HepG2 (cell line): ENCODE results near the gene INTS6L. TPM values are rescaled to one million over a fixed set of nuclear protein-coding genes. Genes with fewer than 3 reads are reported as not detected.

Source experiments
- ATAC-seq: fragments of 200-7000 bp; cut with Tn5 transposase; 3 replicates; pipeline ENCODE4 v1.9.1; 2020; ENCODE audit warnings: mild to moderate bottlenecking, moderate library complexity
- BruUV-seq: library from RNA; stranded (reverse); fragments of 400-500 nt; replicated peaks from 2 replicates; lab custom pipeline; 2021; lab: Mats Ljungman, UMichigan
- CTCF ChIA-PET: fragments of 300-600 bp; formaldehyde crosslinking; extraction: SDS; loops from one replicate; lab custom pipeline; 2021; ENCODE audit warnings: low total read pairs, inconsistent platforms, low intra/inter-chr PET ratio; lab: Yijun Ruan, JAX
- POLR2A ChIA-PET: fragments of 350-600 bp; sonication (Branson Sonifier 250); formaldehyde crosslinking; loops from one replicate; lab custom pipeline; 2020; ENCODE audit warnings: antibody characterized with exemption, inconsistent platforms; lab: Yijun Ruan, JAX
- DNase-seq: peaks from one replicate; pipeline ENCODE4 v3.0.0-alpha.2; 2015; ENCODE audit warnings: low spot score
- FAIRE-seq: peaks from 3 replicates; lab custom pipeline; 2011; peaks lifted over from hg19 to GRCh38; lab: Jason Lieb, UNC
- H2AFZ ChIP-seq: one replicate; pipeline ENCODE4 v1.6.1; 2011; ENCODE audit warnings: low read length, inconsistent platforms
- H3K27ac ChIP-seq: fragments of 300-600 bp; 3 replicates; pipeline ENCODE4 v1.8.0; 2011; ENCODE audit warnings: mixed run types, mild to moderate bottlenecking, mixed read lengths, low read length, inconsistent platforms; ENCODE audit not compliant: insufficient read depth; ENCODE audit errors: extremely low read length
- H3K27me3 ChIP-seq, 2 experiments: fragments of 200-600 bp in 1 of 2; 2 replicates in 1 of 2; 3 replicates in 1 of 2; pipeline versions ENCODE4 v1.6.0 to v1.8.0; 2011; ENCODE audit warnings: low read length in 2 of 2, mild to moderate bottlenecking in 2 of 2, moderate library complexity in 2 of 2, inconsistent platforms in 1 of 2; ENCODE audit not compliant: insufficient read depth in 2 of 2, control insufficient read depth in 1 of 2
- H3K36me3 ChIP-seq, 2 experiments: fragments of 200-600 bp in 1 of 2; replicated peaks in 1 of 2; 2 replicates in 1 of 2; 3 replicates in 1 of 2; pipeline versions ENCODE4 v1.5.1 to v1.8.0; 2011; ENCODE audit warnings: low read length in 2 of 2, inconsistent platforms in 1 of 2; ENCODE audit not compliant: insufficient read depth in 2 of 2, control insufficient read depth in 1 of 2
- H3K4me1 ChIP-seq: 2 replicates; pipeline ENCODE4 v1.5.1; 2012; ENCODE audit warnings: low read length, inconsistent platforms; ENCODE audit not compliant: insufficient read depth
- H3K4me2 ChIP-seq: 2 replicates; pipeline ENCODE4 v1.6.0; 2011; ENCODE audit warnings: low read depth, low read length, inconsistent platforms
- H3K4me3 ChIP-seq, 3 experiments: fragments of 200-600 bp in 1 of 3; sonication (generic), shearing (Covaris generic) in 1 of 3; replicated peaks in 1 of 3; 2 replicates each; pipeline ENCODE4 v1.5.1; 2011 to 2016; ENCODE audit warnings: low read length in 3 of 3, inconsistent platforms in 2 of 3, low read depth in 2 of 3, mild to moderate bottlenecking in 2 of 3, control low read depth in 1 of 3, mixed read lengths in 1 of 3; ENCODE audit not compliant: insufficient read depth in 1 of 3
- H3K79me2 ChIP-seq: one replicate; pipeline ENCODE4 v1.6.1; 2011; ENCODE audit warnings: low read length, inconsistent platforms; ENCODE audit not compliant: insufficient read depth
- H3K9ac ChIP-seq: 2 replicates; pipeline ENCODE4 v1.6.0; 2011; ENCODE audit warnings: mild to moderate bottlenecking, low read depth, low read length, inconsistent platforms; ENCODE audit not compliant: insufficient read depth
- H3K9me3 ChIP-seq: 2 replicates; pipeline ENCODE4 v1.5.1; 2012; ENCODE audit warnings: mild to moderate bottlenecking, low read length
- H4K20me1 ChIP-seq: 2 replicates; pipeline ENCODE4 v1.6.0; 2011; ENCODE audit warnings: inconsistent platforms, mild to moderate bottlenecking, low read length, moderate library complexity; ENCODE audit not compliant: insufficient read depth
- FOXA3 ChIP-seq: IDR thresholded peaks from 2 replicates; pipeline ENCODE4 v1.6.1; 2016; ENCODE audit warnings: missing genetic modification reagents, missing compliant biosample characterization
- FOXO1 ChIP-seq: sonication (generic); formaldehyde crosslinking; IDR thresholded peaks from 2 replicates; pipeline ENCODE4 v1.4.0; 2020; ENCODE audit warnings: missing genetic modification reagents
- ONECUT2 ChIP-seq: sonication (generic); formaldehyde crosslinking; IDR thresholded peaks from 2 replicates; pipeline ENCODE4 v1.4.0; 2020; ENCODE audit warnings: missing genetic modification reagents
- ZNF607 ChIP-seq: sonication (generic); formaldehyde crosslinking; IDR thresholded peaks from 2 replicates; pipeline ENCODE4 v1.5.1; 2020; ENCODE audit warnings: missing genetic modification reagents, mild to moderate bottlenecking, borderline replicate concordance
- ZNF615 ChIP-seq: sonication (generic); formaldehyde crosslinking; IDR thresholded peaks from 2 replicates; pipeline ENCODE4 v1.5.0; 2020; ENCODE audit warnings: mild to moderate bottlenecking, missing genetic modification reagents, borderline replicate concordance
- WGBS: methylation state at CpG from one replicate; pipeline ENCODE4 v1.1.6; 2017; ENCODE audit warnings: low lambda C conversion rate; 5-methylcytosine and 5-hydroxymethylcytosine counted together
- in situ Hi-C: cut with HindIII; loops from 2 replicates; pipeline ENCODE4 v1.10.0; 2017; ENCODE audit warnings: low pct_unique_long_range_greater_than_20kb; ENCODE audit not compliant: extremely low pct_ligation_motif_present
- intact Hi-C: fragments of 100-400 bp; cut with micrococcal nuclease; formaldehyde crosslinking; loops from one replicate; pipeline ENCODE4 v1.10.0; 2022; ENCODE audit not compliant: unreplicated experiment
- polyA plus RNA-seq, 8 experiments: library from polyadenylated mRNA; depleted of rRNA in 3 of 8; stranded (reverse) in 7 of 8; unstranded in 1 of 8; fragments of >200 nt; fragmentation: Illumina TruSeq in 4 of 8; extraction: Trizol in 4 of 8; gene quantifications; 2 replicates each; pipeline versions ENCODE4 v1.2.1 to v1.2.3, GENCODE V29; 2011 to 2016; ENCODE audit warnings: low read depth in 4 of 8, missing spikeins in 1 of 8, mixed read lengths in 1 of 8; ENCODE audit not compliant: insufficient read depth in 1 of 8
- total RNA-seq, 5 experiments: library from RNA; depleted of rRNA; stranded (reverse); fragments of >200 nt; fragmentation: Illumina TruSeq; extraction: Trizol; gene quantifications; 2 replicates each; pipeline ENCODE4 v1.2.3, GENCODE V29; 2016; ENCODE audit warnings: low read depth in 1 of 5

INTS6L gene
- total and polyA plus RNA-seq, 2 of the 13 experiments (the other 11 are each of a cell fraction or from before 2014, with no cell fraction given), result not detected

GRCh38 chrX:135531813-135532212 is 11.4 kb downstream of the INTS6L start:
- ChIA-PET CTCF (no interaction called here), POLR2A (no interaction called here)
- Histone ChIP-seq H3K9ac (no peak overlapping the region), H3K4me2 (no peak overlapping the region), H3K9me3 (no peaks in the 10 kb centered on the region), H3K36me3 (no peaks in the 10 kb centered on the region), H3K4me3 (no peak overlapping the region), H3K27me3 (no peaks in the 10 kb centered on the region), H2AFZ (no peak overlapping the region), H3K27ac (no peak overlapping the region), H3K4me1 (no peaks in the 10 kb centered on the region), H3K79me2 (no peaks in the 10 kb centered on the region), H4K20me1 (no peaks in the 10 kb centered on the region)
- BruUV-seq, result no TSS peak
- no peak for FAIRE-seq
- 0% methylated on average over 1 of the region's 1 CpG for WGBS
- intact Hi-C loops (no loop called here), in situ Hi-C loops (no loop called here)
- no peak for ATAC-seq
- DNase-seq, result no peak
- TF ChIP-seq ZNF607 (CRISPR knock-in tag) (no peak), ONECUT2 (CRISPR knock-in tag) (no peak), ZNF615 (CRISPR knock-in tag) (no peak), FOXA3 (CRISPR knock-in tag) (no peak)

GRCh38 chrX:135535077-135535940 is 14.8 kb downstream of the INTS6L start:
- no peak overlapping the region for H3K27ac ChIP-seq
- in situ Hi-C loops, result no loop called here

More at GRCh38 chrX:135535077-135535940, 14.8 kb downstream of the INTS6L start:
- Histone ChIP-seq H3K27me3 (no peaks in the 10 kb centered on the region), H2AFZ (no peak overlapping the region), H3K36me3 (no peaks in the 10 kb centered on the region), H3K79me2 (no peaks in the 10 kb centered on the region), H3K9me3 (no peaks in the 10 kb centered on the region), H3K4me1 (no peaks in the 10 kb centered on the region), H3K4me3 (no peak overlapping the region), H4K20me1 (no peaks in the 10 kb centered on the region), H3K4me2 (no peak overlapping the region), H3K9ac (no peak overlapping the region)
- intact Hi-C loops, result no loop called here
- no peak for DNase-seq
- CTCF ChIA-PET, result no interaction called here
- 0% methylated on average over 1 of the region's 1 CpG for WGBS
- ATAC-seq, result no peak
- POLR2A ChIA-PET, result no interaction called here
- TF ChIP-seq FOXO1, result no peak
- FAIRE-seq, result no peak
- no TSS peak for BruUV-seq
